SK-N-SH treated with all-trans-retinoic acid at 6 μM for 48 hours (cell line): Measurements from ENCODE around the gene FGF5.

Experiments used
- ARNTL ChIP-seq: fragments of 450-650 bp; formaldehyde crosslinking; IDR thresholded peaks from 2 replicates; pipeline ENCODE4 v1.5.0; 2020; ENCODE audit warnings: low read depth, mild to moderate bottlenecking, moderate library complexity, borderline replicate concordance
- BACH2 ChIP-seq: fragments of 250-450 bp; sonication (Bioruptor Pico); IDR thresholded peaks from 2 replicates; pipeline ENCODE4 v1.9.0; 2021; ENCODE audit warnings: mild to moderate bottlenecking, borderline replicate concordance
- ESRRG ChIP-seq: fragments of 250-450 bp; sonication (Bioruptor Pico); IDR thresholded peaks from 2 replicates; pipeline ENCODE4 v1.6.1; 2021; ENCODE audit warnings: mild to moderate bottlenecking
- ISL1 ChIP-seq: fragments of 250-450 bp; sonication (Bioruptor Pico); IDR thresholded peaks from 2 replicates; pipeline ENCODE4 v2.1.2; 2022; ENCODE audit warnings: mild to moderate bottlenecking, moderate library complexity
- PATZ1 ChIP-seq: fragments of 250-450 bp; sonication (Bioruptor Pico); IDR thresholded peaks from 2 replicates; pipeline ENCODE4 v1.8.0; 2020; ENCODE audit warnings: mild to moderate bottlenecking, moderate library complexity, borderline replicate concordance
- SNAI2 ChIP-seq: fragments of 250-450 bp; sonication (Bioruptor Pico); IDR thresholded peaks from 2 replicates; pipeline ENCODE4 v1.5.0; 2020; ENCODE audit warnings: mild to moderate bottlenecking, moderate library complexity
- TOX ChIP-seq: fragments of 250-450 bp; sonication (Bioruptor Pico); IDR thresholded peaks from 2 replicates; pipeline ENCODE4 v1.8.0; 2021; ENCODE audit warnings: mild to moderate bottlenecking, moderate library complexity, borderline replicate concordance
- ZFP3 ChIP-seq: fragments of 250-450 bp; sonication (Bioruptor Pico); IDR thresholded peaks from 2 replicates; pipeline ENCODE4 v1.5.0; 2020; ENCODE audit warnings: mild to moderate bottlenecking, moderate library complexity
- ZFP30 ChIP-seq: fragments of 450-650 bp; formaldehyde crosslinking; IDR thresholded peaks from 2 replicates; pipeline ENCODE4 v1.5.0; 2022; ENCODE audit warnings: mild to moderate bottlenecking, moderate library complexity
- ZNF8 ChIP-seq: fragments of 450-650 bp; formaldehyde crosslinking; IDR thresholded peaks from 2 replicates; pipeline ENCODE4 v1.5.0; 2020; ENCODE audit warnings: mild to moderate bottlenecking, moderate library complexity

DNA sequence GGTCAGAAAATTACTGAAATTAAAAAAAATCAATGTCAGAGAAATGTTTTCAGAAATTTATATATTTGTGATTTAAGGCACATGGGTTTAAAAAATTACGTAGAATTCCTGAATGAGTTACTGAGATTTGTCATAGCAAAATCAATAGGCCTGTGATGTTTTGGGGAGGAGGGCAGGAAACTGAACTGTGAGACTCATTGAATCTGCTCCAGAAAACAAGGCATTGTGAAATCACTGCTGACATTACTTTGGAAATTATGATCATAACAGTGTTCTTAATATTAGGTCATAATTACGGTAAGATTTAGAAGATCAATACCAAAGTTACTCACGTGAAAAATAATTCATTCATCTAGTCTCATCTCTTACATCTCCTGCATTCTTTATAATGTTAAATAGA is 5.3 kb downstream of the FGF5 start:
- TF ChIP-seq ARNTL (CRISPR knock-in tag): no peak
- no peak for TF ChIP-seq TOX (CRISPR knock-in tag)
- no peak for TF ChIP-seq ZFP30 (CRISPR knock-in tag)
- TF ChIP-seq SNAI2 (CRISPR knock-in tag): no peak
- no peak for TF ChIP-seq ZFP3 (CRISPR knock-in tag)
- no peak for TF ChIP-seq PATZ1 (CRISPR knock-in tag)
- TF ChIP-seq BACH2: no peak
- no peak for TF ChIP-seq ZNF8 (CRISPR knock-in tag)
- TF ChIP-seq ISL1 (CRISPR knock-in tag): no peak
- no peak for TF ChIP-seq ESRRG
